Measurements from ENCODE around the gene PCIF1. TPM values are rescaled to one million over a fixed set of nuclear protein-coding genes. Genes with fewer than 3 reads are reported as not detected.
"Not testable (repeated sequence)": the region's sequence is repeated elsewhere in the genome, so short reads cannot be mapped to it uniquely, and the experiment has no call there.

The PCIF1 gene
- total RNA-seq, 1 donor from 2014 or later: 9.0 TPM

GRCh38 chr20:45920462-45921336 lies 13.8 kb upstream of the PCIF1 start:
- DNase-seq (ENCODE audit: low spot score in 2 of 2) (no peak), FAIRE-seq (no peak)

- DNase-seq (ENCODE audit: low spot score in 2 of 2): no peak
- FAIRE-seq: no peak
Measured at GRCh38 chr20:45921337-45922189, 12.9 kb upstream of the PCIF1 start.

- no peak for FAIRE-seq
- peak in 1 of 2 donors; percentile 49 for DNase-seq (ENCODE audit: low spot score in 2 of 2)
Measured at GRCh38 chr20:45924391-45925261, 9.9 kb upstream of the PCIF1 start.

- FAIRE-seq (no peak), DNase-seq (ENCODE audit: low spot score in 2 of 2) (no peak)
Measured at GRCh38 chr20:45925821-45926506, 8.5 kb upstream of the PCIF1 start.

GRCh38 chr20:45926731-45927070 lies 7.8 kb upstream of the PCIF1 start:
- DNase-seq (ENCODE audit: low spot score in 2 of 2) (no peak), FAIRE-seq (no peak)

GRCh38 chr20:45927071-45927878 lies 7.2 kb upstream of the PCIF1 start:
- DNase-seq (ENCODE audit: low spot score in 2 of 2) (no peak), FAIRE-seq (no peak)

- not testable (repeated sequence) for FAIRE-seq; DNase-seq (ENCODE audit: low spot score in 2 of 2)
Measured at GRCh38 chr20:45931680-45932079, 2.8 kb upstream of the PCIF1 start.

- DNase-seq (ENCODE audit: low spot score in 2 of 2): peak; percentile 57 to 71
- no peak for FAIRE-seq
Measured at GRCh38 chr20:45933266-45934045, 1.0 kb upstream of the PCIF1 start.

GRCh38 chr20:45934046-45934585 lies 367 bp upstream of the PCIF1 start:
- peak in 1 of 2 donors; percentile 57 for DNase-seq (ENCODE audit: low spot score in 2 of 2)
- FAIRE-seq: no peak

- DNase-seq (ENCODE audit: low spot score in 2 of 2): no peak
- FAIRE-seq: no peak
Measured at GRCh38 chr20:45935416-45936046, 1.0 kb downstream of the PCIF1 start.

- DNase-seq (ENCODE audit: low spot score in 2 of 2) (no peak), FAIRE-seq (no peak)
Measured at GRCh38 chr20:45937765-45938164, 3.3 kb downstream of the PCIF1 start.

- no peak for DNase-seq (ENCODE audit: low spot score in 2 of 2)
- FAIRE-seq: no peak
Measured at GRCh38 chr20:45938727-45939438, 4.4 kb downstream of the PCIF1 start.

GRCh38 chr20:45940053-45940452 lies 5.6 kb downstream of the PCIF1 start:
- DNase-seq (ENCODE audit: low spot score in 2 of 2) (no peak), FAIRE-seq (no peak)

GRCh38 chr20:45940469-45940868 lies 6.0 kb downstream of the PCIF1 start:
- DNase-seq (ENCODE audit: low spot score in 2 of 2) (no peak), FAIRE-seq (no peak)

GRCh38 chr20:45943613-45944012 lies 9.1 kb downstream of the PCIF1 start:
- FAIRE-seq: no peak

GRCh38 chr20:45944151-45944964 lies 9.9 kb downstream of the PCIF1 start:
- DNase-seq (ENCODE audit: low spot score in 2 of 2) (no peak), FAIRE-seq (no peak)

More at GRCh38 chr20:45943613-45944012, 9.1 kb downstream of the PCIF1 start:
- DNase-seq (ENCODE audit: low spot score in 2 of 2): no peak
